Hepatocyte (in vitro differentiated cells): ENCODE measurements around the gene SHROOM1. TPM values are rescaled to one million over a fixed set of nuclear protein-coding genes. Genes with fewer than 3 reads are reported as not detected.

Experiments used
- DNase-seq: peaks from one replicate; pipeline ENCODE4 v3.0.0-alpha.2; 2016; ENCODE audit warnings: low spot score
- H2AFZ ChIP-seq: fragments of 200-600 bp; sonication (generic); 2 replicates; pipeline ENCODE4 v1.6.0; 2016; ENCODE audit warnings: antibody characterized with exemption, mild to moderate bottlenecking
- H3K27ac ChIP-seq: fragments of 200-600 bp; sonication (generic); 2 replicates; pipeline ENCODE4 v1.5.1; 2016; ENCODE audit warnings: mild to moderate bottlenecking
- H3K27me3 ChIP-seq: fragments of 200-600 bp; sonication (generic); 2 replicates; pipeline ENCODE4 v1.6.1; 2016
- H3K36me3 ChIP-seq: fragments of 200-600 bp; sonication (generic); replicated peaks from 2 replicates; pipeline ENCODE4 v1.5.1; 2016; ENCODE audit warnings: low read depth; ENCODE audit not compliant: insufficient read depth
- H3K4me1 ChIP-seq: fragments of 200-600 bp; sonication (generic); 2 replicates; pipeline ENCODE4 v1.5.1; 2016; ENCODE audit warnings: mild to moderate bottlenecking, moderate library complexity; ENCODE audit not compliant: insufficient read depth
- H3K4me2 ChIP-seq: fragments of 200-600 bp; sonication (generic); 2 replicates; pipeline ENCODE4 v1.6.0; 2016
- H3K4me3 ChIP-seq: fragments of 200-600 bp; sonication (generic); 2 replicates; pipeline ENCODE4 v1.5.1; 2016; ENCODE audit warnings: mild to moderate bottlenecking
- H3K79me2 ChIP-seq: fragments of 200-600 bp; sonication (generic); 2 replicates; pipeline ENCODE4 v1.6.0; 2017; ENCODE audit warnings: mild to moderate bottlenecking
- H3K9me2 ChIP-seq: fragments of 200-600 bp; sonication (generic); replicated peaks from 2 replicates; pipeline ENCODE4 v1.6.0; 2017; ENCODE audit warnings: mild to moderate bottlenecking; ENCODE audit not compliant: insufficient read depth
- H3K9me3 ChIP-seq: fragments of 200-600 bp; sonication (generic); 2 replicates; pipeline ENCODE4 v1.5.1; 2016; ENCODE audit warnings: low read depth, mild to moderate bottlenecking
- H4K20me1 ChIP-seq: fragments of 200-600 bp; sonication (generic); 2 replicates; pipeline ENCODE4 v1.6.0; 2016; ENCODE audit warnings: mild to moderate bottlenecking; ENCODE audit not compliant: insufficient read depth, poor library complexity, severe bottlenecking
- EZH2 ChIP-seq: fragments of 200-600 bp; sonication (generic); IDR thresholded peaks from 2 replicates; pipeline ENCODE4 v1.6.1; 2016; ENCODE audit warnings: antibody characterized with exemption, mild to moderate bottlenecking, borderline replicate concordance
- EZH2phosphoT487 ChIP-seq: fragments of 200-600 bp; sonication (generic); IDR thresholded peaks from one replicate; pipeline ENCODE4 v1.6.1; 2018; ENCODE audit warnings: antibody characterized with exemption, mild to moderate bottlenecking, low read depth, moderate library complexity; ENCODE audit not compliant: unreplicated experiment, severe bottlenecking
- WGBS: methylation state at CpG from one replicate; pipeline ENCODE4 v1.1.6; 2016; ENCODE audit warnings: low lambda C conversion rate; ENCODE audit errors: missing lambda C conversion rate; 5-methylcytosine and 5-hydroxymethylcytosine counted together
- polyA plus RNA-seq: library from polyadenylated mRNA; unstranded; fragments of >200 nt; fragmentation: Nextera tagmentation; extraction: Ambion mirVana; gene quantifications from 2 replicates; pipeline ENCODE4 v1.2.1, GENCODE V29; 2016
- total RNA-seq: library from RNA; depleted of rRNA; stranded (reverse); fragments of >200 nt; gene quantifications from 2 replicates; pipeline ENCODE4 v1.2.3, GENCODE V29; 2014
- TF ChIP-seq, protein P1 (sequence below): fragments of 200-600 bp; sonication (generic); IDR thresholded peaks from 2 replicates; pipeline ENCODE4 v1.5.1; 2016; ENCODE audit warnings: antibody characterized with exemption, mild to moderate bottlenecking; ENCODE audit not compliant: poor library complexity

The SHROOM1 gene
- total and polyA plus RNA-seq, 2 experiments from 2014 or later, result 10.0 to 19.2 TPM

DNA sequence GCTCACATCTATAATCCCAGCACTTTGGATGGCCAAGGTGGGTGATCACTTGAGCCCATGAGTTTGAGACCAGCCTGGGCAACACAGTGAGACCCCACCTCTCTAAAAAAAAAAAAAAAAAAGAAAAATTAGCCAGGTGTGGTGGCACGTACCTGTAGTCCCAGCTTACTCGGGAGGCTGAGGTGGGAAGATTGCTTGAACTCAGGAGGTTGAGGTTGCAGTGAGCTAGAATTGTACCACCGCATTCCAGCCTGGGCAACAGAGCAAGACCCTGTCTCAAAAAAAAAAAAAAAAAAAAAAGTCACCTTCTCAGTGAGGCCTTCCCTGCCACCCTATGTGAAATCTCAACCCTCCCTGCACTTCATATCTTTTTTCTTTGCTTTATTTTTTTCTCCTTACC is 39.4 kb downstream of the SHROOM1 start:
- 93% methylated on average over 3 of the region's 3 CpGs for WGBS
- Histone ChIP-seq H3K36me3 (no peaks in the 10 kb centered on the region), H4K20me1 (no peaks in the 10 kb centered on the region), H3K4me1 (no peaks in the 10 kb centered on the region), H3K79me2 (no peaks in the 10 kb centered on the region), H3K27me3 (no peaks in the 10 kb centered on the region), H3K4me3 (no peak overlapping the region), H3K9me3 (no peaks in the 10 kb centered on the region), H2AFZ (no peak overlapping the region), H3K9me2 (no peaks in the 10 kb centered on the region), H3K27ac (no peak overlapping the region), H3K4me2 (no peak overlapping the region)
- DNase-seq, result no peak
- TF ChIP-seq EZH2 (no peak), EZH2phosphoT487 (no peak)
- TF ChIP-seq, protein P1, sequence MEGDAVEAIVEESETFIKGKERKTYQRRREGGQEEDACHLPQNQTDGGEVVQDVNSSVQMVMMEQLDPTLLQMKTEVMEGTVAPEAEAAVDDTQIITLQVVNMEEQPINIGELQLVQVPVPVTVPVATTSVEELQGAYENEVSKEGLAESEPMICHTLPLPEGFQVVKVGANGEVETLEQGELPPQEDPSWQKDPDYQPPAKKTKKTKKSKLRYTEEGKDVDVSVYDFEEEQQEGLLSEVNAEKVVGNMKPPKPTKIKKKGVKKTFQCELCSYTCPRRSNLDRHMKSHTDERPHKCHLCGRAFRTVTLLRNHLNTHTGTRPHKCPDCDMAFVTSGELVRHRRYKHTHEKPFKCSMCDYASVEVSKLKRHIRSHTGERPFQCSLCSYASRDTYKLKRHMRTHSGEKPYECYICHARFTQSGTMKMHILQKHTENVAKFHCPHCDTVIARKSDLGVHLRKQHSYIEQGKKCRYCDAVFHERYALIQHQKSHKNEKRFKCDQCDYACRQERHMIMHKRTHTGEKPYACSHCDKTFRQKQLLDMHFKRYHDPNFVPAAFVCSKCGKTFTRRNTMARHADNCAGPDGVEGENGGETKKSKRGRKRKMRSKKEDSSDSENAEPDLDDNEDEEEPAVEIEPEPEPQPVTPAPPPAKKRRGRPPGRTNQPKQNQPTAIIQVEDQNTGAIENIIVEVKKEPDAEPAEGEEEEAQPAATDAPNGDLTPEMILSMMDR, result no peak

DNA sequence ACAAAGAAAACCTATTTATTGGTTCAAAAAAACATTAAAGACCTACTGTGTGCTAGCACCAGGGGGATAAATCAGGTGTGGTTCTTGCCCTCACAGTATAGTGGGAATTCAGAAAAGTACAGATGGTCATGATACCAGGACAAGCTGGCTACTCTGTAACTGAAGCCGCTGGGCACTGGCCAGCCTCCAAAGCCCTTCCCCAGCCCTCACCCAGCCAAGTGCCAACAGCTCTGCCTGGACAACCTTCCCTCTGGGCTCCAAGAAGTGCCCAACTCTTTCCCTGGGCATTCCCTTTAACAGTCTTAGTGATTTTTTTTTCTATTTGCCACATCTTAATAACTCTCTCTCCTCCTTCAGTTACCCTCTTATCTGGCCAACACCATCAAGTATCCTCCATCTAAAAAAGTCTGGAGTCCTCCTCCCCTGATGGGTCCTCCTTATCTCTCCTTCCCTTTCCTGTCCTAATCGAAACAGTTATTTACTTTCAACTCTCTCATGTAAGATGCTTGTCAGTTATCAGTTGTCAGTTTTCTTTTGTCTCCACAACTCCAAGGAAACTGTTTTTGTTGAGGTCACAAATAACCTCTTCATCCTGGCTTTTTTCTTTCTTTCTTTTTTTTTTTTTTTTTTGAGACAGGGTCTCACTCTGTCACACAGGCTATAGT is 40.1 kb downstream of the SHROOM1 start:
- Histone ChIP-seq H3K27me3 (no peaks in the 10 kb centered on the region), H3K36me3 (no peaks in the 10 kb centered on the region), H3K4me1 (no peaks in the 10 kb centered on the region), H3K4me2 (no peak overlapping the region), H3K79me2 (no peaks in the 10 kb centered on the region), H3K27ac (no peak overlapping the region), H2AFZ (no peak overlapping the region), H4K20me1 (no peaks in the 10 kb centered on the region), H3K9me2 (no peaks in the 10 kb centered on the region), H3K4me3 (no peak overlapping the region), H3K9me3 (no peaks in the 10 kb centered on the region)
- 65% methylated on average over 2 of the region's 2 CpGs for WGBS
- TF ChIP-seq EZH2phosphoT487, result no peak
- no peak for DNase-seq

DNA sequence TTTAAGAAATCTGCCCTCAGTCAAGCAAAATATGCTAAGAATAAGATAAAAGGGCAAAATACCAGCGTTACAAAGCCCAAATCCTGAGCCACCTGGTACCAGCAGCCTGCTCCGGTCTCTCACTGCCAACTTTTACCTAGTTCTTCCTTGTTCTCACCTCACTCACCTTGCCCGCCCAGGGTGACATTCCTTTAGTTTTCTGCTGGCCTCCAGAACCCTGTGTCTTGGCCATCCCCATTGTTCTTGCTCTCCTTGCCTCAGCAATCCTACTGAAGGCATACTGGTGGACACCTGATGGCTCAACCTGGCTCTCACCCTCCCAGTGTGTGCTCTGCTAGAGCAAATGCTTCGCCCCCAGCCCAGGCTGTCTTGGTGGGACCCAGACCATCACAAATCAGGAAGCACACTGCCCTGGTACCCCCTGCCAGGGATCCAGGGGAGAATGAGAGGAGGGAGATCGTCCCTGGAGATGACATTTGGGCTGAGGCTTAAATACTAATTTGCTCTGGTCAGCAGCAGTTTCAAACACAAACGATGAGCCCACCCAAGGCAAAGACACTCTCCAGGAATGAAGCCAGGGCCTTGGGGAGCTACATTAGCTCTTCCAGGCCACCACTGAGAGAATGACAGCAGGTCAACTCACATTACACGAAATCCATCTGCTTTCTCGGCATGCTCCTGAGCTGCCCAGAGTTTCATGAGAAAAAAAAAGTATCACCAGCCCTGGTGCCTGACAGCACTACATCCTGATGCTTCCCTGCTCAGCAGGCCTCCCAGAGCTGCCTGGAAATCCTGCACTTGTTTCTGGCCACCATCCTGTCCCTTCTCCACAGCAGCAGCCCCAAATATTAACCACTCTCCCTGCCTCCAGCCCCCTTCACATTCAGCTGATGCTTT is 41.2 kb downstream of the SHROOM1 start:
- no peak overlapping the region for H3K4me3 ChIP-seq
- H2AFZ ChIP-seq, result no peak overlapping the region
- no peaks in the 10 kb centered on the region for H4K20me1 ChIP-seq
- no peak overlapping the region for H3K27ac ChIP-seq
- TF ChIP-seq, protein P1, result no peak
- TF ChIP-seq EZH2 (no peak), EZH2phosphoT487 (no peak)
- H3K4me1 ChIP-seq, result no peaks in the 10 kb centered on the region
- H3K36me3 ChIP-seq, result no peaks in the 10 kb centered on the region
- no peaks in the 10 kb centered on the region for H3K9me3 ChIP-seq
- WGBS, result 72% methylated on average over 8 of the region's 8 CpGs
- H3K4me2 ChIP-seq, result no peak overlapping the region
- no peak for DNase-seq
- H3K79me2 ChIP-seq, result no peaks in the 10 kb centered on the region
- no peaks in the 10 kb centered on the region for H3K9me2 ChIP-seq
- H3K27me3 ChIP-seq, result no peaks in the 10 kb centered on the region

DNA sequence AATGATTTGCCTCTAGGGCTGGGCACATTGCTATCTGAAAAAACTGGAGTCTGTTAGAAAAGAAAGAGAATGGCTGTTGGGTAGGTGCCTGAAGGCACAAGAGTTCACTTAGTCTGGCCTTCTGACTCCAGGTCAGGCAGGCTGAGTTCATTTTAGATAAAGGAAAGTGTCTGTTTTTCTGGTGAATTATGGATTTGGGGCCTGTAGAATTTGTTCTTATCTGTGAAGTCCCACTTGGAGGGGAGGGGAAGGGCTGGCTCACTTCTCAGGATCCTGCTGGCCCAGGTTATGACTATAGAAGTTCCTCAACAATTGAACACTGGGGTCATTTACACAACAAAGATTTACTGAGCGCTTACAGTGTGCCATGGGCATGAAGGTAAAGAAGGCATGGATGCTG is 41.9 kb downstream of the SHROOM1 start:
- WGBS, result 88% methylated on average over 1 of the region's 1 CpG
- TF ChIP-seq, protein P1, result no peak
- TF ChIP-seq EZH2, result no peak
- no peak for TF ChIP-seq EZH2phosphoT487
- H3K27me3 ChIP-seq, result no peaks in the 10 kb centered on the region
- H3K79me2 ChIP-seq, result no peaks in the 10 kb centered on the region
- no peak overlapping the region for H3K4me3 ChIP-seq
- H3K4me2 ChIP-seq, result no peak overlapping the region
- no peak overlapping the region for H2AFZ ChIP-seq
- no peak for DNase-seq
- H3K36me3 ChIP-seq, result no peaks in the 10 kb centered on the region
- H3K4me1 ChIP-seq, result no peaks in the 10 kb centered on the region
- no peaks in the 10 kb centered on the region for H3K9me3 ChIP-seq
- no peaks in the 10 kb centered on the region for H3K9me2 ChIP-seq
- no peaks in the 10 kb centered on the region for H4K20me1 ChIP-seq
- no peak overlapping the region for H3K27ac ChIP-seq
